GM12891 (cell line): Measurements from ENCODE around the gene RGS21.

Experiments
- POLR2A ChIP-seq: IDR thresholded peaks from 2 replicates; pipeline ENCODE4 v1.6.1; 2011; ENCODE audit warnings: low read depth, low read length, control low read depth
- POLR2AphosphoS5 ChIP-seq: IDR thresholded peaks from 2 replicates; pipeline ENCODE4 v1.6.1; 2011; ENCODE audit warnings: low read depth, low read length, control low read depth

GRCh38 chr1:192379554-192379953, 62.8 kb downstream of the RGS21 start:
- TF ChIP-seq POLR2A (no peak), POLR2AphosphoS5 (no peak)
